ENCODE measurements around the gene CEP128.

GRCh38 chr14:80906336-80906735 is 35.2 kb downstream of the CEP128 start:
- no peak for TF ChIP-seq FOXM1 (IDR thresholded peaks at IDR 0.05; ENCODE audit: borderline replicate concordance)
- TF ChIP-seq L3MBTL2 (conservative IDR thresholded peaks at IDR 0.05), result no peak
- TF ChIP-seq ELF4 (IDR thresholded peaks at IDR 0.05), result no peak
- no peak for TF ChIP-seq TARDBP (IDR thresholded peaks at IDR 0.05)
- no peak for TF ChIP-seq SP1 (IDR thresholded peaks at IDR 0.05)
- no peak for TF ChIP-seq FOXK2 (IDR thresholded peaks at IDR 0.05)
- TF ChIP-seq FOXA1 (IDR thresholded peaks at IDR 0.05), result no peak
- no peak for TF ChIP-seq NFRKB (IDR thresholded peaks at IDR 0.05)
- TF ChIP-seq BHLHE40 (IDR thresholded peaks at IDR 0.05; ENCODE audit: borderline replicate concordance), result no peak
- no peak for TF ChIP-seq ARNT (IDR thresholded peaks at IDR 0.05)
- no peak for TF ChIP-seq CTBP1 (IDR thresholded peaks at IDR 0.05; ENCODE audit: borderline replicate concordance)
- no peak for TF ChIP-seq SUZ12 (IDR thresholded peaks at IDR 0.05)

All from HEK293T (cell line).